HepG2 (cell line): ENCODE data around the gene OLFM1. TPM values are rescaled to one million over a fixed set of nuclear protein-coding genes. Genes with fewer than 3 reads are reported as not detected.

ENCODE experiments used
- EP300 ChIP-seq, 3 experiments: sonication (generic) in 1 of 3; formaldehyde crosslinking in 1 of 3; IDR thresholded peaks; 2 replicates each; pipeline versions ENCODE4 v1.5.1 to v1.6.1; 2011 to 2020; ENCODE audit warnings: low read depth in 2 of 3, low read length in 2 of 3, borderline replicate concordance in 1 of 3, improper control_type of control experiment in 1 of 3, mild to moderate bottlenecking in 1 of 3, missing genetic modification reagents in 1 of 3, moderate library complexity in 1 of 3
- KMT2A ChIP-seq: sonication (generic); formaldehyde crosslinking; IDR thresholded peaks from 2 replicates; pipeline ENCODE4 v1.4.0; 2020; ENCODE audit warnings: missing genetic modification reagents
- USF2 ChIP-seq, 2 experiments: sonication (generic) in 1 of 2; formaldehyde crosslinking in 1 of 2; IDR thresholded peaks; 2 replicates each; pipeline versions ENCODE4 v1.5.1 to v1.6.1; 2011 to 2020; ENCODE audit warnings: borderline replicate concordance in 1 of 2, low read depth in 1 of 2, low read length in 1 of 2, mild to moderate bottlenecking in 1 of 2, missing genetic modification reagents in 1 of 2, moderate library complexity in 1 of 2
- ZMYM4 ChIP-seq: sonication (generic); formaldehyde crosslinking; IDR thresholded peaks from 2 replicates; pipeline ENCODE4 v1.8.1; 2023; ENCODE audit warnings: mild to moderate bottlenecking, missing genetic modification reagents
- ZSCAN25 ChIP-seq: sonication (generic); formaldehyde crosslinking; IDR thresholded peaks from 2 replicates; pipeline ENCODE4 v1.8.0; 2022; ENCODE audit warnings: mild to moderate bottlenecking, missing genetic modification reagents
- polyA plus RNA-seq, 8 experiments: library from polyadenylated mRNA; depleted of rRNA in 3 of 8; stranded (reverse) in 7 of 8; unstranded in 1 of 8; fragments of >200 nt; fragmentation: Illumina TruSeq in 4 of 8; extraction: Trizol in 4 of 8; gene quantifications; 2 replicates each; pipeline versions ENCODE4 v1.2.1 to v1.2.3, GENCODE V29; 2011 to 2016; ENCODE audit warnings: low read depth in 4 of 8, missing spikeins in 1 of 8, mixed read lengths in 1 of 8; ENCODE audit not compliant: insufficient read depth in 1 of 8
- total RNA-seq, 5 experiments: library from RNA; depleted of rRNA; stranded (reverse); fragments of >200 nt; fragmentation: Illumina TruSeq; extraction: Trizol; gene quantifications; 2 replicates each; pipeline ENCODE4 v1.2.3, GENCODE V29; 2016; ENCODE audit warnings: low read depth in 1 of 5
- TF ChIP-seq, protein P1 (sequence below): sonication (generic); formaldehyde crosslinking; IDR thresholded peaks from 2 replicates; pipeline ENCODE4 v1.5.0; 2020; ENCODE audit warnings: missing genetic modification reagents, mild to moderate bottlenecking, borderline replicate concordance
- TF ChIP-seq, protein P2 (sequence below): sonication (generic); formaldehyde crosslinking; IDR thresholded peaks from 2 replicates; pipeline ENCODE4 v1.8.1; 2023; ENCODE audit warnings: mild to moderate bottlenecking, inconsistent platforms, moderate library complexity, missing genetic modification reagents, borderline replicate concordance

Gene OLFM1
- total and polyA plus RNA-seq, 2 of the 13 experiments (the other 11 are each of a cell fraction or from before 2014, with no cell fraction given): not detected

- TF ChIP-seq, protein P1, sequence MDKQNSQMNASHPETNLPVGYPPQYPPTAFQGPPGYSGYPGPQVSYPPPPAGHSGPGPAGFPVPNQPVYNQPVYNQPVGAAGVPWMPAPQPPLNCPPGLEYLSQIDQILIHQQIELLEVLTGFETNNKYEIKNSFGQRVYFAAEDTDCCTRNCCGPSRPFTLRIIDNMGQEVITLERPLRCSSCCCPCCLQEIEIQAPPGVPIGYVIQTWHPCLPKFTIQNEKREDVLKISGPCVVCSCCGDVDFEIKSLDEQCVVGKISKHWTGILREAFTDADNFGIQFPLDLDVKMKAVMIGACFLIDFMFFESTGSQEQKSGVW: no peak
- TF ChIP-seq EP300 (IDR thresholded peaks at IDR 0.05; ENCODE audit: low read depth in 2 of 2, low read length in 2 of 2) (no peak), EP300 (CRISPR knock-in tag; IDR thresholded peaks at IDR 0.05; ENCODE audit: borderline replicate concordance) (no peak), ZSCAN25 (CRISPR knock-in tag) (no peak), KMT2A (CRISPR knock-in tag) (no peak), USF2 (IDR thresholded peaks at IDR 0.05; ENCODE audit: low read depth, low read length) (no peak), USF2 (CRISPR knock-in tag; IDR thresholded peaks at IDR 0.05; ENCODE audit: borderline replicate concordance) (no peak), ZMYM4 (no peak)
- TF ChIP-seq, protein P2, sequence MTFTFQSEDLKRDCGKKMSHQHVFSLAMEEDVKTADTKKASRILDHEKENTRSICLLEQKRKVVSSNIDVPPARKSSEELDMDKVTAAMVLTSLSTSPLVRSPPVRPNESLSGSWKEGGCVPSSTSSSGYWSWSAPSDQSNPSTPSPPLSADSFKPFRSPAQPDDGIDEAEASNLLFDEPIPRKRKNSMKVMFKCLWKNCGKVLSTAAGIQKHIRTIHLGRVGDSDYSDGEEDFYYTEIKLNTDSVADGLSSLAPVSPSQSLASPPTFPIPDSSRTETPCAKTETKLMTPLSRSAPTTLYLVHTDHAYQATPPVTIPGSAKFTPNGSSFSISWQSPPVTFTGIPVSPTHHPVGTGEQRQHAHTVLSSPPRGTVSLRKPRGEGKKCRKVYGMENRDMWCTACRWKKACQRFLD (CRISPR knock-in tag): no peak
Measured at GRCh38 chr9:135134268-135135022, 47.0 kb downstream of the OLFM1 start (continued).
